Heart left ventricle (tissue), 16 donors: ENCODE results near the gene LAMB1. TPM values are rescaled to one million over a fixed set of nuclear protein-coding genes. Genes with fewer than 3 reads are reported as not detected.
A peak's percentile ranks its signal among the peaks of the same experiment; 100 is the strongest.
"Not testable (repeated sequence)": the region's sequence is repeated elsewhere in the genome, so short reads cannot be mapped to it uniquely, and the experiment has no call there.

Experiments
- ATAC-seq, 4 donors: fragments of 200-7000 bp; cut with Tn5 transposase; one replicate each; pipeline ENCODE4 v1.9.1; 2020 to 2022; ENCODE audit warnings: moderate library complexity in 4 of 4, mild to moderate bottlenecking in 3 of 4, moderate number of reproducible peaks in 1 of 4
- DNase-seq, 5 donors: peaks; one replicate each; pipeline ENCODE4 v3.0.0-alpha.2; 2020
- H3K27ac ChIP-seq, 12 donors: fragments of 200-600 bp; sonication (generic) in 4 of 12; one replicate each; pipeline versions ENCODE4 v1.5.0 to v1.8.0; 2016 to 2022; ENCODE audit warnings: mild to moderate bottlenecking in 2 of 12
- H3K27me3 ChIP-seq, 9 donors: fragments of 200-600 bp; sonication (generic) in 2 of 9; one replicate each; pipeline versions ENCODE4 v1.5.1 to v1.8.0; 2016 to 2022; ENCODE audit warnings: mild to moderate bottlenecking in 3 of 9
- H3K36me3 ChIP-seq, 9 donors: fragments of 200-600 bp; sonication (generic) in 2 of 9; one replicate each; pipeline versions ENCODE4 v1.5.0 to v1.8.0; 2018 to 2022; ENCODE audit warnings: mild to moderate bottlenecking in 2 of 9
- H3K4me1 ChIP-seq, 12 donors: fragments of 200-600 bp; sonication (generic) in 4 of 12; one replicate each; pipeline versions ENCODE4 v1.5.0 to v1.8.0; 2016 to 2022; ENCODE audit warnings: mild to moderate bottlenecking in 3 of 12
- H3K4me3 ChIP-seq, 12 donors: fragments of 200-600 bp; sonication (generic) in 4 of 12; one replicate each; pipeline versions ENCODE4 v1.5.0 to v1.8.0; 2017 to 2022; ENCODE audit warnings: mild to moderate bottlenecking in 9 of 12, moderate library complexity in 4 of 12
- H3K9me3 ChIP-seq, 12 donors: fragments of 200-600 bp; sonication (generic) in 4 of 12; one replicate each; pipeline versions ENCODE4 v1.5.0 to v1.8.0; 2016 to 2022; ENCODE audit warnings: mild to moderate bottlenecking in 1 of 12
- POLR2A ChIP-seq, 2 donors: fragments of 450-650 bp; IDR thresholded peaks; one replicate each; pipeline ENCODE4 v1.6.1; 2017; ENCODE audit warnings: antibody characterized with exemption in 2 of 2, mild to moderate bottlenecking in 2 of 2, moderate library complexity in 2 of 2
- WGBS, 4 donors: extraction: QIAGEN DNeasy Blood & Tissue Kit in 2 of 4; methylation state at CpG; one replicate each; pipeline versions ENCODE4 v1.1.5 to v1.1.7; 2013 to 2018; 5-methylcytosine and 5-hydroxymethylcytosine counted together
- intact Hi-C, 10 donors: fragments of 100-400 bp; cut with DNase I; formaldehyde crosslinking; loops; one replicate each; pipeline versions ENCODE4 v1.11.1 to v1.14.2; 2022
- polyA plus RNA-seq, 2 donors: library from polyadenylated mRNA; stranded (reverse); fragments of 200-250 nt; gene quantifications; one replicate each; pipeline ENCODE4 v1.2.3, GENCODE V29; 2013
- total RNA-seq, 9 donors: library from RNA; depleted of rRNA in 2 of 9; stranded (reverse); fragments of >200 nt in 2 of 9; fragmentation: NEBNext Ultra II Directional in 3 of 9; extraction: Animal tissue kit (Norgen Biotek cat#: 25700) in 3 of 9; gene quantifications; one replicate each; pipeline versions ENCODE4 v1.1.0 to v1.2.4, GENCODE V29; 2016 to 2023
- TF ChIP-seq, protein P1 (sequence below), 12 donors: fragments of 200-600 bp; sonication (generic) in 4 of 12; IDR thresholded peaks; one replicate each; pipeline versions ENCODE4 v1.5.0 to v1.8.0; 2018 to 2022; ENCODE audit warnings: antibody characterized with exemption in 12 of 12, mild to moderate bottlenecking in 5 of 12
- donor health status: ischemic (EF 13 %, LVEDD 7.1; RV severe dilation, severe dysfunction).
- donor health status: healthy with polysubstance abuse.
- donor health status: DM: no; HTN: yes; CAD: no.
- donor health status: DM: no; HTN: no; CAD: no.
- donor health status: ischemic (EF 25% LVEDD 6.9; RV normal size, moderate dysfunction).
- donor health status: ischemic (EF 25% LVEDD 5.7; RV mildly dilated, moderate dysfunction).
- donor health status: healthy.
- donor health status: DM: yes; HTN: yes; CAD: no.
- donor health status: ischemic (EF 35%, LVEDD 5.7; RV mildly dilated, moderate dysfunction).
- donor health status: nonischemic (EF 11% LVEDD 7.7; RV severe dilation, severe dysfunction).
- donor health status: DM: yes; HTN: yes; CAD: no.
- donor health status: PGD.
- donor health status: ischemic (EF 29% LVEDD 5.4; RV normal size, mild dysfunction).
- donor health status: nonischemic (EF 23%, LVEDD 6.1; RV moderate dilation, normal function).

Gene LAMB1
- total and polyA plus RNA-seq, 11 donors, result 29.1 to 121 (median 55.9) TPM

DNA sequence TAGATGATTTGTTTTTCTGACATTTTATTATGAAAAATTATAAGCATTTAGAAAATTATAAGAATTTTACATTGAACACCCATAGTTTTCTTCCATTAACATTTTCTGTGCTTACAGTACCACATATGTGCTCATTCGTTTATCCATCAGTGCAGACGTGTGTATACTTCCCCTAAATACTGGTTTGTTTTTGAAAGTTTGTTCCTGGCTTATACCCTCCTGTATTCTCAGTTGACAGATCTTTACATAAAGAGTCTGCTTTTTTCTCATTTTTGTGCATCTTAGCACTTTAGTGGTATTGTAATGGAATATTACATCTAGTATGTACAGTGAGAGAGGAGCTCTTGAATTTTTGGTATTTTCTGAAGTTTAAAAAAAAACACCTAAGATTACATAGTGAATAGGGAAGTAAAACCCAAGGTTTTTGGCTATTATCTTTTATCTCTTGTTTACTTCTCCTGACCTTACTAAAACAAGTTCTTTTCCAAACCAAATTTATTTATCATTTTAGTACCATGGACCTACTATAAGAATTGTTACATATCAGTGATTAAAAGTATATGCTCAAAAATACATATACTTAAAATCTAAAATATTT lies 103.9 kb downstream of the LAMB1 start:
- Histone ChIP-seq H3K27me3 (no peaks in the 10 kb centered on the region), H3K27ac (no peak overlapping the region), H3K9me3 (no peaks in the 10 kb centered on the region), H3K4me3 (no peak overlapping the region), H3K36me3 (peaks cover 0 to 72% (median 56%) of the 10 kb centered on the region in 9 donors), H3K4me1 (peaks cover 0 to 74% (median 48%) of the 10 kb centered on the region in 12 donors)
- 59 to 76% (median 67%) methylated on average over 2 of the region's 2 CpGs for WGBS, 4 donors
- no peak for DNase-seq
- ATAC-seq, result no peak
- TF ChIP-seq, protein P1, sequence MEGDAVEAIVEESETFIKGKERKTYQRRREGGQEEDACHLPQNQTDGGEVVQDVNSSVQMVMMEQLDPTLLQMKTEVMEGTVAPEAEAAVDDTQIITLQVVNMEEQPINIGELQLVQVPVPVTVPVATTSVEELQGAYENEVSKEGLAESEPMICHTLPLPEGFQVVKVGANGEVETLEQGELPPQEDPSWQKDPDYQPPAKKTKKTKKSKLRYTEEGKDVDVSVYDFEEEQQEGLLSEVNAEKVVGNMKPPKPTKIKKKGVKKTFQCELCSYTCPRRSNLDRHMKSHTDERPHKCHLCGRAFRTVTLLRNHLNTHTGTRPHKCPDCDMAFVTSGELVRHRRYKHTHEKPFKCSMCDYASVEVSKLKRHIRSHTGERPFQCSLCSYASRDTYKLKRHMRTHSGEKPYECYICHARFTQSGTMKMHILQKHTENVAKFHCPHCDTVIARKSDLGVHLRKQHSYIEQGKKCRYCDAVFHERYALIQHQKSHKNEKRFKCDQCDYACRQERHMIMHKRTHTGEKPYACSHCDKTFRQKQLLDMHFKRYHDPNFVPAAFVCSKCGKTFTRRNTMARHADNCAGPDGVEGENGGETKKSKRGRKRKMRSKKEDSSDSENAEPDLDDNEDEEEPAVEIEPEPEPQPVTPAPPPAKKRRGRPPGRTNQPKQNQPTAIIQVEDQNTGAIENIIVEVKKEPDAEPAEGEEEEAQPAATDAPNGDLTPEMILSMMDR (IDR thresholded peaks at IDR 0.05), result no peak
- intact Hi-C loops, result loop anchor here in 3 of 10 donors (10.0 kb wide), 2 partner anchors 106 to 116 kb away; partner anchors contain the start of gene LAMB1 (in 2 of the 3)

GRCh38 chr7:107892367-107892741 lies 110.6 kb downstream of the LAMB1 start:
- not testable (repeated sequence) for DNase-seq, H3K27me3 ChIP-seq, H3K9me3 ChIP-seq, ATAC-seq
- WGBS, 4 donors, result 67 to 85% (median 81%) methylated on average over 8 of the region's 8 CpGs
- H3K36me3 ChIP-seq, result peaks cover 0 to 43% (median 40%) of the 10 kb centered on the region in 9 donors
- intact Hi-C loops, result loop anchor here in 6 of 10 donors (5.0 to 10.0 kb wide), 6 partner anchors 112 to 635 kb away; partner anchors contain the start of genes LAMB1 (in 2 of the 6) and PNPLA8 (in 1 of the 6)
- H3K4me1 ChIP-seq, result peaks cover 7 to 60% (median 42%) of the 10 kb centered on the region in 12 donors
- peak overlapping the region in 8 of 12 donors; percentile 95 to 99 (median 97) for H3K27ac ChIP-seq
- peak overlapping the region in 10 of 12 donors; percentile 66 to 94 (median 77) for H3K4me3 ChIP-seq

DNA sequence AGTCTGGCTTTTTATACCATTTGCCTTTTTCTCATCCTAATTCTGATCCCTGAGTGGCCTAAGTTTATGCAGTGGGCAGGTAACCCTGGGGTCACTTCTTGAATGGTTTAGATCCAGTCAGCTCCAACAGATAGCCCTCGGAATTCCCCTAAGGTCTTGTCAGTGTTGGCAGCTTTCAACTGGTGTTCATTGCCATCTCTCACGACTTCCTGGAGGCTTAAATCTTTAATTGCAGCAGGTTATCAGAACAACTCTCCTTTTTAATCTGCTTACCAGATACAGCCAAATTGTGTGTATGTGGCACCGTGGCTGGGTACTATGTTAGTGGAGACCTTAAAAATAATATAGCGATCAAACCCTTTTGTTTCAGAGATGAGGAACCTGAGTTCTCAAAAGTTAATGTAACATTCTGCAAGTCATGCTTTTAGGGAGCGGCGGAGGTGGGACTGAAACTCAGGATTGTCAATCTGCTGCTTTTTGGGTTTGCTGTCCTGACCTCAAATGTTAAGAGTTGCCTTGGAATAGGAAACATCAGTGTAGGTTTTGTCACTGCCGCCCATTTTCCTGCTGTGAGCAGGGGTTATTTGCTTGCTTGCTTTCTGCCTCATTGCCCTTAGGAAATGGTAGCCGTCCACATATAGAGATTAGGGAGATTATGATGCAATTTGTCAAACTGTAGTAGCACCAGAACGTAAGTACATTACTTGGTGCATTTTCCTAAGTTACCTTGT lies 111.2 kb downstream of the LAMB1 start:
- TF ChIP-seq, protein P1 (IDR thresholded peaks at IDR 0.05), result no peak
- no peak for TF ChIP-seq POLR2A (IDR thresholded peaks at IDR 0.05)
- Histone ChIP-seq H3K27me3 (no peaks in the 10 kb centered on the region), H3K4me3 (peak overlapping the region; percentile 40 to 94 (median 76)), H3K27ac (peak overlapping the region; percentile 91 to 99 (median 96)), H3K4me1 (peaks cover 7 to 55% (median 41%) of the 10 kb centered on the region in 12 donors), H3K36me3 (peaks cover 0 to 38% (median 36%) of the 10 kb centered on the region in 9 donors), H3K9me3 (no peaks in the 10 kb centered on the region)
- ATAC-seq (peak in 1 of 4 donors; percentile 2), DNase-seq (no peak)
- intact Hi-C loops, result loop anchor here in 6 of 10 donors (2.0 to 10.0 kb wide), 7 partner anchors 103 to 636 kb away; partner anchors contain the start of genes LAMB1 (in 2 of the 6) and PNPLA8 (in 1 of the 6)
- 24 to 33% (median 30%) methylated on average over 9 of the region's 9 CpGs for WGBS, 4 donors

DNA sequence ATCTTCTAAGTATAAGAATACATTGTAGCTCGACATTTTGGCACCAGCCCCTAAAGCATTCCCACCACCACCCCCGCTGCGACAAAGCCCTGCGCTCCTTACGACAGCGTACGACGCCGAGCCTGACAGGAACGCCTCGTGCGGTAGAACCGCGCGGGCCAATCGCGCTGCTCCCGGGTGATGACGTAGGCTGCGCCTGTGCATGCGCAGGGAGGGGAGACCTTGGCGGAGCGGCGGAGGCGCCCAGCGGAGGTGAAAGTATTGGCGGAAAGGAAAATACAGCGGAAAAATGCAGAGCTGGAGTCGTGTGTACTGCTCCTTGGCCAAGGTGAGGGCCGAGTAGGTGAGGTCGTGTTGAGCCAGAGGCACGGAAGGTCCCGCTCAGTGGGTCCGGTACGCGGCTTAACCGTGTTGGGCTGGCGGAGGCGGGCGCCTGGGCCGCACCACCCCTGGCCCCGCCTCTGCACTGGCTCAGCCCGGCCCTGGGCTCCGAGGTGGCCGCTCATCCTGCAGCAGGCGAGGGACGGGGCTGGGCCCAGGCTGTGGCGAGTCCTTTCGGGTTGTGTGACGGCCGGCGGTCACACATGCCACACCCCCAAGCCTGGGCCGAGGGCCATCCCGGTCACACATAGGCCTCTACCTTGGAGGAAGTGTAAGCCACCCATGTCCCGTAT lies 111.9 kb downstream of the LAMB1 start, which contains the start of gene DLD:
TSS of gene DLD (plus strand) at position 222 of the 674 bp plus-strand sequence. CDS start at position 290, 68 bp downstream.
- DNase-seq (peak; percentile 95 to 97 (median 97)), ATAC-seq (peak; percentile 98 to 99 (median 99))
- intact Hi-C loops, result loop anchor here in 6 of 10 donors (2.0 to 10.0 kb wide), 7 partner anchors 104 to 636 kb away; partner anchors contain the start of genes LAMB1 (in 2 of the 6) and PNPLA8 (in 1 of the 6)
- H3K27me3 ChIP-seq, result no peaks in the 10 kb centered on the region
- H3K36me3 ChIP-seq, result peaks cover 0 to 32% (median 29%) of the 10 kb centered on the region in 9 donors
- WGBS, 4 donors, result 0% methylated on average over 43 to 55 of the region's 55 CpGs
- peak within 1 kb of the TSS; percentile 40 to 94 (median 76) for H3K4me3 ChIP-seq
- H3K27ac ChIP-seq, result peak within 1 kb of the TSS; percentile 91 to 99 (median 96)
- TF ChIP-seq, protein P1 (IDR thresholded peaks at IDR 0.05), result peak in 1 of 12 donors; percentile 15
- peak in 1 of 2 donors; percentile 92 for TF ChIP-seq POLR2A (IDR thresholded peaks at IDR 0.05)
- no peaks in the 10 kb centered on the region for H3K9me3 ChIP-seq
- peaks cover 7 to 50% (median 38%) of the 10 kb centered on the region in 12 donors for H3K4me1 ChIP-seq
